HepG2 (cell line): ENCODE results near the gene CACNA2D1. TPM values are rescaled to one million over a fixed set of nuclear protein-coding genes. Genes with fewer than 3 reads are reported as not detected.

Experiments used
- ATAC-seq: fragments of 200-7000 bp; cut with Tn5 transposase; 3 replicates; pipeline ENCODE4 v1.9.1; 2020; ENCODE audit warnings: mild to moderate bottlenecking, moderate library complexity
- BruUV-seq: library from RNA; stranded (reverse); fragments of 400-500 nt; replicated peaks from 2 replicates; lab custom pipeline; 2021; lab: Mats Ljungman, UMichigan
- CTCF ChIA-PET: fragments of 300-600 bp; formaldehyde crosslinking; extraction: SDS; loops from one replicate; lab custom pipeline; 2021; ENCODE audit warnings: low total read pairs, inconsistent platforms, low intra/inter-chr PET ratio; lab: Yijun Ruan, JAX
- POLR2A ChIA-PET: fragments of 350-600 bp; sonication (Branson Sonifier 250); formaldehyde crosslinking; loops from one replicate; lab custom pipeline; 2020; ENCODE audit warnings: antibody characterized with exemption, inconsistent platforms; lab: Yijun Ruan, JAX
- DNase-seq: peaks from one replicate; pipeline ENCODE4 v3.0.0-alpha.2; 2015; ENCODE audit warnings: low spot score
- FAIRE-seq: peaks from 3 replicates; lab custom pipeline; 2011; peaks lifted over from hg19 to GRCh38; lab: Jason Lieb, UNC
- H2AFZ ChIP-seq: one replicate; pipeline ENCODE4 v1.6.1; 2011; ENCODE audit warnings: low read length, inconsistent platforms
- H3K27ac ChIP-seq: fragments of 300-600 bp; 3 replicates; pipeline ENCODE4 v1.8.0; 2011; ENCODE audit warnings: mixed run types, mild to moderate bottlenecking, mixed read lengths, low read length, inconsistent platforms; ENCODE audit not compliant: insufficient read depth; ENCODE audit errors: extremely low read length
- H3K27me3 ChIP-seq, 2 experiments: fragments of 200-600 bp in 1 of 2; 2 replicates in 1 of 2; 3 replicates in 1 of 2; pipeline versions ENCODE4 v1.6.0 to v1.8.0; 2011; ENCODE audit warnings: low read length in 2 of 2, mild to moderate bottlenecking in 2 of 2, moderate library complexity in 2 of 2, inconsistent platforms in 1 of 2; ENCODE audit not compliant: insufficient read depth in 2 of 2, control insufficient read depth in 1 of 2
- H3K36me3 ChIP-seq, 2 experiments: fragments of 200-600 bp in 1 of 2; replicated peaks in 1 of 2; 2 replicates in 1 of 2; 3 replicates in 1 of 2; pipeline versions ENCODE4 v1.5.1 to v1.8.0; 2011; ENCODE audit warnings: low read length in 2 of 2, inconsistent platforms in 1 of 2; ENCODE audit not compliant: insufficient read depth in 2 of 2, control insufficient read depth in 1 of 2
- H3K4me1 ChIP-seq: 2 replicates; pipeline ENCODE4 v1.5.1; 2012; ENCODE audit warnings: low read length, inconsistent platforms; ENCODE audit not compliant: insufficient read depth
- H3K4me2 ChIP-seq: 2 replicates; pipeline ENCODE4 v1.6.0; 2011; ENCODE audit warnings: low read depth, low read length, inconsistent platforms
- H3K4me3 ChIP-seq, 3 experiments: fragments of 200-600 bp in 1 of 3; sonication (generic), shearing (Covaris generic) in 1 of 3; replicated peaks in 1 of 3; 2 replicates each; pipeline ENCODE4 v1.5.1; 2011 to 2016; ENCODE audit warnings: low read length in 3 of 3, inconsistent platforms in 2 of 3, low read depth in 2 of 3, mild to moderate bottlenecking in 2 of 3, control low read depth in 1 of 3, mixed read lengths in 1 of 3; ENCODE audit not compliant: insufficient read depth in 1 of 3
- H3K79me2 ChIP-seq: one replicate; pipeline ENCODE4 v1.6.1; 2011; ENCODE audit warnings: low read length, inconsistent platforms; ENCODE audit not compliant: insufficient read depth
- H3K9ac ChIP-seq: 2 replicates; pipeline ENCODE4 v1.6.0; 2011; ENCODE audit warnings: mild to moderate bottlenecking, low read depth, low read length, inconsistent platforms; ENCODE audit not compliant: insufficient read depth
- H3K9me3 ChIP-seq: 2 replicates; pipeline ENCODE4 v1.5.1; 2012; ENCODE audit warnings: mild to moderate bottlenecking, low read length
- H4K20me1 ChIP-seq: 2 replicates; pipeline ENCODE4 v1.6.0; 2011; ENCODE audit warnings: inconsistent platforms, mild to moderate bottlenecking, low read length, moderate library complexity; ENCODE audit not compliant: insufficient read depth
- ATAD3A ChIP-seq: sonication (generic); formaldehyde crosslinking; IDR thresholded peaks from 2 replicates; pipeline ENCODE4 v1.4.0; 2020; ENCODE audit warnings: missing genetic modification reagents
- CEBPB ChIP-seq: IDR thresholded peaks from 2 replicates; pipeline ENCODE4 v1.6.1; 2011; ENCODE audit warnings: low read depth, low read length, improper control_type of control experiment, borderline replicate concordance
- MTA1 ChIP-seq: sonication (generic); formaldehyde crosslinking; IDR thresholded peaks from 2 replicates; pipeline ENCODE4 v1.4.0; 2020; ENCODE audit warnings: missing genetic modification reagents, mild to moderate bottlenecking, borderline replicate concordance
- SIX1 ChIP-seq: sonication (generic); formaldehyde crosslinking; IDR thresholded peaks from 2 replicates; pipeline ENCODE4 v1.4.0; 2020; ENCODE audit warnings: missing genetic modification reagents, borderline replicate concordance
- ZNF367 ChIP-seq: sonication (generic); formaldehyde crosslinking; IDR thresholded peaks from 2 replicates; pipeline ENCODE4 v1.4.0; 2020; ENCODE audit warnings: missing genetic modification reagents, borderline replicate concordance
- WGBS: methylation state at CpG from one replicate; pipeline ENCODE4 v1.1.6; 2017; ENCODE audit warnings: low lambda C conversion rate; 5-methylcytosine and 5-hydroxymethylcytosine counted together
- in situ Hi-C: cut with HindIII; loops from 2 replicates; pipeline ENCODE4 v1.10.0; 2017; ENCODE audit warnings: low pct_unique_long_range_greater_than_20kb; ENCODE audit not compliant: extremely low pct_ligation_motif_present
- intact Hi-C: fragments of 100-400 bp; cut with micrococcal nuclease; formaldehyde crosslinking; loops from one replicate; pipeline ENCODE4 v1.10.0; 2022; ENCODE audit not compliant: unreplicated experiment
- polyA plus RNA-seq, 8 experiments: library from polyadenylated mRNA; depleted of rRNA in 3 of 8; stranded (reverse) in 7 of 8; unstranded in 1 of 8; fragments of >200 nt; fragmentation: Illumina TruSeq in 4 of 8; extraction: Trizol in 4 of 8; gene quantifications; 2 replicates each; pipeline versions ENCODE4 v1.2.1 to v1.2.3, GENCODE V29; 2011 to 2016; ENCODE audit warnings: low read depth in 4 of 8, missing spikeins in 1 of 8, mixed read lengths in 1 of 8; ENCODE audit not compliant: insufficient read depth in 1 of 8
- total RNA-seq, 5 experiments: library from RNA; depleted of rRNA; stranded (reverse); fragments of >200 nt; fragmentation: Illumina TruSeq; extraction: Trizol; gene quantifications; 2 replicates each; pipeline ENCODE4 v1.2.3, GENCODE V29; 2016; ENCODE audit warnings: low read depth in 1 of 5
- TF ChIP-seq, protein P1 (sequence below): sonication (generic); formaldehyde crosslinking; IDR thresholded peaks from 2 replicates; pipeline ENCODE4 v1.5.1; 2020; ENCODE audit warnings: mild to moderate bottlenecking, missing genetic modification reagents, moderate library complexity
- TF ChIP-seq, protein P2 (sequence below): sonication (generic); formaldehyde crosslinking; IDR thresholded peaks from 2 replicates; pipeline ENCODE4 v1.4.0; 2020; ENCODE audit warnings: mild to moderate bottlenecking, missing genetic modification reagents

CACNA2D1 gene
- total and polyA plus RNA-seq, 2 of the 13 experiments (the other 11 are each of a cell fraction or from before 2014, with no cell fraction given): not detected

DNA sequence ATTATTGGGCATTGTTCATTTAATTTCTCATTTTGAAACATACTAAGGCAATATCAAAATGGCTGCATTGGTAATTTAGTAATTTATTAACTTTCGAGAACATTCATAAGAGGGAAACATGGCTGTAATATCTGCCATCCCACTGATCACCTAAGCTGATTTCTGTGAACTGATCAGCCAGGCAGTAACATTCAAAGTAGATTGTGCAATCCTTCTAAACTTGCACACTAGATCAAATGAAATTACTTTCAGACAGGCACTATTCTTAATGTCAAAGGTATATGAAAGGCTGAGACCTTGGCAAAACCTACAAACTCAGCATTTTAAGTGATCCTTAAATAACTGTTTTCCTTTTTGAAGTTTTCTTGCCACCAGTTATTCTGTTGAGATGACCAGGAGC, 290.7 kb downstream of the CACNA2D1 start (continued):
- TF ChIP-seq, protein P1, sequence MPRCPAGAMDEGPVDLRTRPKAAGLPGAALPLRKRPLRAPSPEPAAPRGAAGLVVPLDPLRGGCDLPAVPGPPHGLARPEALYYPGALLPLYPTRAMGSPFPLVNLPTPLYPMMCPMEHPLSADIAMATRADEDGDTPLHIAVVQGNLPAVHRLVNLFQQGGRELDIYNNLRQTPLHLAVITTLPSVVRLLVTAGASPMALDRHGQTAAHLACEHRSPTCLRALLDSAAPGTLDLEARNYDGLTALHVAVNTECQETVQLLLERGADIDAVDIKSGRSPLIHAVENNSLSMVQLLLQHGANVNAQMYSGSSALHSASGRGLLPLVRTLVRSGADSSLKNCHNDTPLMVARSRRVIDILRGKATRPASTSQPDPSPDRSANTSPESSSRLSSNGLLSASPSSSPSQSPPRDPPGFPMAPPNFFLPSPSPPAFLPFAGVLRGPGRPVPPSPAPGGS (CRISPR knock-in tag): no peak
- TF ChIP-seq ATAD3A (CRISPR knock-in tag) (no peak), SIX1 (CRISPR knock-in tag) (no peak), MTA1 (CRISPR knock-in tag) (no peak), CEBPB (peak; percentile 67; the same call in 1 of the 2 replicates)
- TF ChIP-seq, protein P2, sequence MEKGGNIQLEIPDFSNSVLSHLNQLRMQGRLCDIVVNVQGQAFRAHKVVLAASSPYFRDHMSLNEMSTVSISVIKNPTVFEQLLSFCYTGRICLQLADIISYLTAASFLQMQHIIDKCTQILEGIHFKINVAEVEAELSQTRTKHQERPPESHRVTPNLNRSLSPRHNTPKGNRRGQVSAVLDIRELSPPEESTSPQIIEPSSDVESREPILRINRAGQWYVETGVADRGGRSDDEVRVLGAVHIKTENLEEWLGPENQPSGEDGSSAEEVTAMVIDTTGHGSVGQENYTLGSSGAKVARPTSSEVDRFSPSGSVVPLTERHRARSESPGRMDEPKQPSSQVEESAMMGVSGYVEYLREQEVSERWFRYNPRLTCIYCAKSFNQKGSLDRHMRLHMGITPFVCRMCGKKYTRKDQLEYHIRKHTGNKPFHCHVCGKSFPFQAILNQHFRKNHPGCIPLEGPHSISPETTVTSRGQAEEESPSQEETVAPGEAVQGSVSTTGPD (CRISPR knock-in tag): no peak

DNA sequence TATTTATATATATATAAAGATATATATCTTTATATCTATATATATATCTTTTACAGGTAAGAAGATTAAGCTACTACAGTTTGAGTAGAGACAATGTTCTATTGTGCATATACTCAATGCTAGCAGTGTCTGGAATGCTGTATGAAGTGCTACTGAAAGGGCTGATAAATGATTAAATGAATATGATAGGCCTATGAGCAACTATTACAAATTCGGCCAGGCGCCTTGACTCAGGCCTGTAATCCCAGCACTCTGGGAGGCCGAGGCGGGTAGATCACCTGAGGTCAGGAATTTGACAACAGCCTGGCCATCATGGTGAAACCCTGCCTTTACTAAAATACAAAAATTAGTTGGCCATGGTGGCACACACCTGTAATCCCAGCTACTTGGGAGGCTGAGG, 297.1 kb downstream of the CACNA2D1 start:
- intact Hi-C loops (no loop called here), in situ Hi-C loops (no loop called here)
- Histone ChIP-seq H3K9ac (no peak overlapping the region), H3K36me3 (no peaks in the 10 kb centered on the region), H3K27ac (no peak overlapping the region), H3K4me2 (no peak overlapping the region), H3K27me3 (no peaks in the 10 kb centered on the region), H3K79me2 (no peaks in the 10 kb centered on the region), H3K4me1 (no peaks in the 10 kb centered on the region), H2AFZ (no peak overlapping the region), H3K4me3 (no peak overlapping the region), H4K20me1 (no peaks in the 10 kb centered on the region), H3K9me3 (no peaks in the 10 kb centered on the region)
- no peak for ATAC-seq
- ChIA-PET POLR2A (no interaction called here), CTCF (no interaction called here)
- 51% methylated on average over 4 of the region's 4 CpGs for WGBS
- no TSS peak for BruUV-seq
- TF ChIP-seq ZNF367 (CRISPR knock-in tag): no peak
- DNase-seq: no peak
- FAIRE-seq: no peak
